RWPE2 (cell line): ENCODE data around the gene ANAPC7.
A peak's percentile ranks its signal among the peaks of the same experiment; 100 is the strongest.

Experiments used
- ATAC-seq: fragments of 200-7000 bp; cut with Tn5 transposase; 3 replicates; pipeline ENCODE4 v1.9.1; 2021; ENCODE audit warnings: low read depth
- DNase-seq: peaks from one replicate; pipeline ENCODE4 v3.0.0-alpha.2; 2020; ENCODE audit warnings: low spot score
- H3K27ac ChIP-seq: fragments of 450-650 bp; 2 replicates; pipeline ENCODE4 v1.5.1; 2017; ENCODE audit warnings: mild to moderate bottlenecking; ENCODE audit not compliant: poor library complexity, severe bottlenecking
- H3K27me3 ChIP-seq: fragments of 250-450 bp; sonication (Bioruptor Pico); 2 replicates; pipeline ENCODE4 v1.5.1; 2021; ENCODE audit warnings: mild to moderate bottlenecking, moderate library complexity; ENCODE audit not compliant: insufficient read depth, poor library complexity, severe bottlenecking
- H3K36me3 ChIP-seq: fragments of 250-450 bp; sonication (Bioruptor Pico); 2 replicates; pipeline ENCODE4 v1.5.1; 2020; ENCODE audit warnings: low read depth, mild to moderate bottlenecking, moderate library complexity
- H3K4me1 ChIP-seq: fragments of 250-450 bp; sonication (Bioruptor Pico); 2 replicates; pipeline ENCODE4 v1.5.1; 2021; ENCODE audit warnings: mild to moderate bottlenecking, moderate library complexity; ENCODE audit not compliant: insufficient read depth, poor library complexity, severe bottlenecking
- H3K4me3 ChIP-seq: fragments of 250-450 bp; sonication (Bioruptor Pico); 2 replicates; pipeline ENCODE4 v1.5.1; 2021; ENCODE audit warnings: mild to moderate bottlenecking, moderate library complexity; ENCODE audit not compliant: severe bottlenecking
- H3K9me3 ChIP-seq: fragments of 250-450 bp; sonication (Bioruptor Pico); 2 replicates; pipeline ENCODE4 v1.5.1; 2021; ENCODE audit warnings: mild to moderate bottlenecking, moderate library complexity; ENCODE audit not compliant: severe bottlenecking
- CTCF ChIP-seq: fragments of 450-650 bp; IDR thresholded peaks from one replicate; pipeline ENCODE4 v1.5.1; 2017; ENCODE audit warnings: mild to moderate bottlenecking, moderate library complexity; ENCODE audit not compliant: poor library complexity, severe bottlenecking

The ANAPC7 gene

GRCh38 chr12:110349514-110350151 lies 53.9 kb downstream of the ANAPC7 start:
- ATAC-seq (no peak; the same call in 2 of the 3 replicates), DNase-seq (no peak)
- Histone ChIP-seq H3K4me1 (peaks cover 9% of the 10 kb centered on the region), H3K27me3 (no peaks in the 10 kb centered on the region), H3K4me3 (no peak overlapping the region), H3K9me3 (no peaks in the 10 kb centered on the region), H3K36me3 (peaks cover 61% of the 10 kb centered on the region), H3K27ac (no peak overlapping the region)
- TF ChIP-seq CTCF = no peak

- Histone ChIP-seq H3K4me1 (peaks cover 14% of the 10 kb centered on the region), H3K36me3 (peaks cover 66% of the 10 kb centered on the region)
- TF ChIP-seq CTCF = no peak
Observed at GRCh38 chr12:110349096-110349495, 54.4 kb downstream of the ANAPC7 start.

GRCh38 chr12:110348431-110349059 lies 55.0 kb downstream of the ANAPC7 start:
- DNase-seq = no peak
- TF ChIP-seq CTCF = no peak
- H3K27ac ChIP-seq = no peak overlapping the region
- peaks cover 72% of the 10 kb centered on the region for H3K36me3 ChIP-seq
- no peaks in the 10 kb centered on the region for H3K27me3 ChIP-seq
- no peaks in the 10 kb centered on the region for H3K9me3 ChIP-seq
- ATAC-seq = no peak
- no peak overlapping the region for H3K4me3 ChIP-seq
- H3K4me1 ChIP-seq = peaks cover 19% of the 10 kb centered on the region

More at GRCh38 chr12:110349096-110349495, 54.4 kb downstream of the ANAPC7 start:
- H3K27me3 ChIP-seq = no peaks in the 10 kb centered on the region
- no peak for ATAC-seq
- H3K4me3 ChIP-seq = no peak overlapping the region
- DNase-seq = no peak
- H3K9me3 ChIP-seq = no peaks in the 10 kb centered on the region
- no peak overlapping the region for H3K27ac ChIP-seq

- no peak for TF ChIP-seq CTCF
- Histone ChIP-seq H3K27ac (no peak overlapping the region), H3K4me3 (no peak overlapping the region), H3K27me3 (no peaks in the 10 kb centered on the region), H3K9me3 (no peaks in the 10 kb centered on the region), H3K36me3 (peaks cover 80% of the 10 kb centered on the region), H3K4me1 (peaks cover 20% of the 10 kb centered on the region)
- DNase-seq = no peak
- ATAC-seq = no peak
Observed at GRCh38 chr12:110347767-110348166, 55.7 kb downstream of the ANAPC7 start.

- ATAC-seq (no peak), DNase-seq (no peak)
- TF ChIP-seq CTCF = no peak
- H3K36me3 ChIP-seq = peaks cover 96% of the 10 kb centered on the region
- H3K4me3 ChIP-seq = no peak overlapping the region
- no peaks in the 10 kb centered on the region for H3K9me3 ChIP-seq
- peaks cover 24% of the 10 kb centered on the region for H3K4me1 ChIP-seq
- peak overlapping the region; percentile 69 for H3K27ac ChIP-seq
- H3K27me3 ChIP-seq = no peaks in the 10 kb centered on the region
Observed at GRCh38 chr12:110345963-110346362, 57.5 kb downstream of the ANAPC7 start.
